ENCODE results near the gene TMCO4.

The TMCO4 gene

DNA sequence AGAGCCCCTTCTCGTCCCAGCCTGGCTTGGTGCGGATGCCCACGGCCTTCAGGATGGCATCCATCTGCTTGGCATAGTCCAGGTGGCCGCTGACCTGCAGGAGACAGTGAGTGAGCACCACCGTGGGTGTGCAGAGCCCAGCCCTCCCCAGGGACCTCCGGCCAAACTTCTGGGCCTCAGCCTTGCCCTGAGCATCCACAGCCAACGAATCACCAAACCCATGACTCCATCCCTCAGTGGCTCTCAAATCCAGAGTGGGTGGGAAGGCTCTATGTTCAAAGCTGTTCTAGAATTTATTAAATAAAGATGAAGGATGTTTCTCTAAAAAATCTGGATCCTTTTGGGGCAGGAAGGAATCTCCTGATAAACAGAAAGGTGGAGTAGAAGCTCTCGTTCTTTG, 116.4 kb downstream of the TMCO4 start:
- DNase-seq (ENCODE audit: low read depth): no peak
- no peak for TF ChIP-seq CTCF (IDR thresholded peaks at IDR 0.05; ENCODE audit: insufficient read depth, low read depth, low read length, missing control alignments)
- H3K4me3 ChIP-seq (ENCODE audit: low read depth, low read length): no peak overlapping the region

GRCh38 chr1:19682901-19683300, 116.8 kb downstream of the TMCO4 start:
- TF ChIP-seq CTCF (IDR thresholded peaks at IDR 0.05; ENCODE audit: insufficient read depth, low read depth, low read length, missing control alignments): no peak
- H3K4me3 ChIP-seq (ENCODE audit: low read depth, low read length): no peak overlapping the region
- DNase-seq (ENCODE audit: low read depth): no peak

GRCh38 chr1:19682257-19682656, 117.5 kb downstream of the TMCO4 start:
- DNase-seq (ENCODE audit: low read depth): no peak
- no peak for TF ChIP-seq CTCF (IDR thresholded peaks at IDR 0.05; ENCODE audit: insufficient read depth, low read depth, low read length, missing control alignments)
- H3K4me3 ChIP-seq (ENCODE audit: low read depth, low read length): no peak overlapping the region

- no peak for TF ChIP-seq CTCF (IDR thresholded peaks at IDR 0.05; ENCODE audit: insufficient read depth, low read depth, low read length, missing control alignments)
- DNase-seq (ENCODE audit: low read depth): no peak
- H3K4me3 ChIP-seq (ENCODE audit: low read depth, low read length): no peak overlapping the region
Observed at GRCh38 chr1:19680644-19681043, 119.1 kb downstream of the TMCO4 start.

GRCh38 chr1:19679691-19680090, 120.0 kb downstream of the TMCO4 start:
- H3K4me3 ChIP-seq (ENCODE audit: low read depth, low read length): no peak overlapping the region
- no peak for DNase-seq (ENCODE audit: low read depth)
- TF ChIP-seq CTCF (IDR thresholded peaks at IDR 0.05; ENCODE audit: insufficient read depth, low read depth, low read length, missing control alignments): no peak

- no peak overlapping the region for H3K4me3 ChIP-seq (ENCODE audit: low read depth, low read length)
- TF ChIP-seq CTCF (IDR thresholded peaks at IDR 0.05; ENCODE audit: insufficient read depth, low read depth, low read length, missing control alignments): no peak
- no peak for DNase-seq (ENCODE audit: low read depth)
Observed at GRCh38 chr1:19678931-19679453, 120.7 kb downstream of the TMCO4 start.

GRCh38 chr1:19678493-19678892, 121.2 kb downstream of the TMCO4 start:
- TF ChIP-seq CTCF (IDR thresholded peaks at IDR 0.05; ENCODE audit: insufficient read depth, low read depth, low read length, missing control alignments): no peak
- DNase-seq (ENCODE audit: low read depth): no peak
- no peak overlapping the region for H3K4me3 ChIP-seq (ENCODE audit: low read depth, low read length)

Measured in GM12865 (cell line).